Mesenteric fat pad (tissue), 1 donor: Measurements from ENCODE around the gene TMEM229B. TPM values are rescaled to one million over a fixed set of nuclear protein-coding genes. Genes with fewer than 3 reads are reported as not detected.

Experiments
- DNase-seq: peaks from one replicate; pipeline ENCODE4 v3.0.0-alpha.2; 2020; ENCODE audit warnings: low spot score
- long read RNA-seq: library from polyadenylated mRNA; unstranded; transcript quantifications from one replicate; pipeline ENCODE4 v2.0.0, GENCODE V29; 2020
- total RNA-seq: library from RNA; stranded (reverse); fragmentation: NEBNext Ultra II Directional; extraction: Animal tissue kit (Norgen Biotek cat#: 25700); gene quantifications from one replicate; pipeline ENCODE4 v1.2.1, GENCODE V29; 2021
- donor health status: DM: yes; HTN: yes; CAD: no.

TMEM229B gene
- 1.7 TPM for total RNA-seq
- long read RNA-seq, partial matches to known transcripts, result 0 of 1 reads
- long read RNA-seq, other reads (novel, unspliced or antisense), result 1 of 1 reads

GRCh38 chr14:67487937-67488893 lies at the start of gene TMEM229B:
Gene TMEM229B, minus strand, starts transcription at chr14:67488721. Its CDS starts 14,798 bp downstream, at chr14:67473923.
- no peak for DNase-seq

GRCh38 chr14:67537736-67538135 lies 49.2 kb upstream of the TMEM229B start:
- DNase-seq, result no peak

- DNase-seq, result no peak
Observed at GRCh38 chr14:67536087-67536486, 47.6 kb upstream of the TMEM229B start.

DNA sequence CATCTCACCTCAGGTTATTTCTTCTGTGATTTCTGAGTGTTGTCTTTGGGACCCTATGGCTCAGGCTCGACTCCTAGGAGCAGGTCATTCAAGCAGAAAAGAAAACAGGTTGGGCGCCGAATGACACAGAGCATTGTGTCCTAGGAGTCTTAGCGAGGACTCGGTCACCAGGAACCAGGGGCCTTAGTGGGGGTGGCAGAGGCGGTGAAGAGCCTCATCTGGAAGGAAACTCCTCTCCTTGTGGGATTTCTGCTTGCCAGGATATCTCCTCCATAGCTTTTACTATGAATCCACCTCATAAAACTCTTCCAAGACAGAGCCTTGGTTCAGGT lies 45.2 kb upstream of the TMEM229B start:
- DNase-seq, result no peak

GRCh38 chr14:67532998-67533753 lies 44.7 kb upstream of the TMEM229B start, which contains the start of gene PLEKHH1:
Gene PLEKHH1, plus strand, starts transcription at chr14:67533290. Its CDS starts 8,578 bp downstream, at chr14:67541868.
- DNase-seq, result peak; percentile 93

DNA sequence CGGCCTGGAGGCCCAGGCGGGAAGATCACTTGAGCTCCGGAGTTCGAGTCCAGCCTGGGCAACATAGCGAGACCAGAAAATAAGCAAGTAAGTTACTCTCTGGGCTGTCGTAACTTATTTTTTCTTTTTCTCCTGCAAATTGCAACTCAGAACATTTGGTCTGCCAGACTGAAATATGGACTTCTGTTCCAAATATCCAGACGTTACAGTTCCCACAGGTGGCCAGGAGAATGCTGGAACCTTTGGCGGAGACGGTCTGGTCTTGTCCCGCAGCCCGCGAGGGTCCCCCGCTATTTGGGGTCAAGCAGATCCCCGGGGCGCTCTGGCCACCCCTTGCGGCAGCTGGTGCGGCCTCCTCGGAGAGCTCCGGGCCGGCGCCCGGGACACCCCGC lies 44.1 kb upstream of the TMEM229B start:
- DNase-seq, result no peak

- DNase-seq, result no peak
Observed at GRCh38 chr14:67529947-67530935, 41.7 kb upstream of the TMEM229B start.

DNA sequence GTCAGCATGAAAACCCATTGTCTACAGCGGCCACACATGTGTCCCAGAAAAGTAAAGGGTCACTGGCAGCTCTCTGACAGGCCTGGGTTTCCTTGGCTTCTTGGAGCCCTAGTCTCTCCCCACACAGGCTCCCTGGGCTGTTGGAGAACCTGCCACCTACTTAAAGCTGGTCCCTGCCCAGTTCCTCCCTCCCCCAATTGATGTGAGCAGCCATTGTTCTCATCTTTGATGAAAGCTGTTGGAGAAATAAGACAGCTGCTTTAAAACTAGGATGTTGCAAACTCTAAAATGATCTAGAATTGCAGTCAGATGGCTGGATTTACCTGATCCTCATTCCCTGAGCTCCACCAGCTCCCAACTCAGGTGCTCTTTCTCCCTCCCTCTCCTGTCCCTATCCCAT lies 39.8 kb upstream of the TMEM229B start:
- DNase-seq, result no peak

GRCh38 chr14:67527756-67528155 lies 39.2 kb upstream of the TMEM229B start:
- DNase-seq, result no peak

DNA sequence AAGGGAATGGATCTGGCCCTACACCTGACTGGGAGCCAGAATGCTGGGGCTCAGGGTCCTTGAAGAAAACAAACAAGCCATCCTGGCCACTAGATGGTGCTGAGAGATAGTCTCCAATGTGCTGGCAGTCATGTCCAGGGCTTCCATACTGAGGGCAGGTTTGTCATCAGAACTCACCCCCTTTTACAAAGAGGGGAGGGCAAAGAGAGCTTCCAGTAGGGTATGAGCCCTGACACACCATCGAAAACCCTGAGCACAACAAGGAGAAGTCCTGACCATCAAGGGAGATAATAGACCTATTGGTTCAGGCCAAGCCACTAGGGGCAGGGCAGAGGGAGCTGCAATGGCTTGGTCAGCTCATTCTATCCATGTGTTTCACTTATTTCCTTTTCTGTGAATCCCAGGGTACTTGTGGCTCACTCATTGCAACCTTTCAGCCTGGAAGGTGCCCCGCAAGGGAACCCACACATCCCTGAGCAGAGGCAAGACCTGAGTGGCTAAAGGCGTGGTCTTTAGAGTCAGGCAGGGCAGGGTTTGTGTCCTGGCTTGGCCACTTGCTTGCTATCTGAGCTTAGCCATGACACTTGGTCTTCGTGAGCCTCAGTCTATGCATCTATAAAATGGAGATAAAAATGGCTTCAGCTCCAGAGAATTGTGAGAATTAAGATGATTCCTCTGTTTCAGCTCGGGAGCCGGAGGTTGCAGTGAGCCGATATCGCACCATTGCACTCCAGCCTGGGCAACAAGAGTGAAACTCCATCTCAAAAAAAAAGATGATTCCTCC lies 38.3 kb upstream of the TMEM229B start:
- no peak for DNase-seq

- no peak for DNase-seq
Observed at GRCh38 chr14:67526181-67526580, 37.7 kb upstream of the TMEM229B start.

GRCh38 chr14:67525389-67525788 lies 36.9 kb upstream of the TMEM229B start:
- no peak for DNase-seq

DNA sequence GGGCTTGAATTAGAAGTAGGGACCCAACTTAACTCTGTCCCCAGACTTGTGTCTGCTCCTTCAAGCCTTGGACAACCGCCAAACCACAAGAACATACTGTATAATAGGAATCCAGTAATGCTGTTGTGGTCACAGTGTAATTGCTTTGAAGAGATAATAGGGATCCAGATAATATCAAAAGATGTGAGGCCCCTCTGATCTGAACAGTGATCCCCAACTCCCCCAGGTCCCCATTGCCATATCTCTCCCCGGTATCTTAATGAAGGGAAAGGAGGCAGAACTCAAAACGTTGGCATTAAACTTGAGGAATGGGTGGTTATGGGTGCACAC lies 36.1 kb upstream of the TMEM229B start:
- DNase-seq, result no peak

GRCh38 chr14:67523764-67524633 lies 35.5 kb upstream of the TMEM229B start:
- DNase-seq, result no peak

DNA sequence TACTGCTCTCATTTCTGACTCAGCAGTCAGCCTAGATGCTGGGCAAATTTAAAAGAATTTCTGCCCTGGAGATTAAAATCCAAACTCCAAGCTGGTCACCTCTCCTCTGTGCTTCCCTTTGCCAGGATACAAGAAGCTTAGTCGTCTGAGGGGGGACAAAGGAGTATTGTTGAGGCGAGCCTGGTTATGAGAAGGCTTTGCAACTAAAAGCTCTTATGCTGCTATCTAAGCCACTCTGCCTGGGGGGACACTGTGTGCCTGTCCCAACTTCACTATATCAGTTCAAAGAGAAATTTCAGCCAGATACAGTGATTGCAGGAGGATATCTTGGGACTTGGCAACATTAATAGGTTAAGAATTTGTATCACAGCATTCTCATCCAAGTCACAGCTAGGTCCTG lies 33.7 kb upstream of the TMEM229B start:
- no peak for DNase-seq

GRCh38 chr14:67520482-67520881 lies 32.0 kb upstream of the TMEM229B start:
- no peak for DNase-seq

- no peak for DNase-seq
Observed at GRCh38 chr14:67519406-67519805, 30.9 kb upstream of the TMEM229B start.

DNA sequence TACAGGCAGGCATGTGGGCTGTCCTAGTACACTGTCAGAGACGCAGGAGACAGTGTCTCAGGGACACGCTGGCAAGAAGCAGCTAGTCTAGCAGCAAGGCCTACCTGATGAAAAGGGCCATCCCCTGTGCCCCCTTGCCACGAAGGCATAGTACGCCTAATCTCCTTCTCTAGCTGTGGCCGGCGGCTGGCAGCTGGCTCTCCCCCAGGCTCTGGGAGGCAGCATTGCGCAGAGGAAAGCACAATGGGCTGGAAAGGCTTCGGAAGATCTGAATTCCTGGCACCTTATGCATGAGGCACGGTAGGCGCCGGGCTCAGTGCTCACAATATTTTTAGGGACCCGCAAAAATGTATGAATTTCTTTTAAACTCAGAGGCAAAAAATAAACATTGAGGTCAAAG lies 28.6 kb upstream of the TMEM229B start:
- no peak for DNase-seq

DNA sequence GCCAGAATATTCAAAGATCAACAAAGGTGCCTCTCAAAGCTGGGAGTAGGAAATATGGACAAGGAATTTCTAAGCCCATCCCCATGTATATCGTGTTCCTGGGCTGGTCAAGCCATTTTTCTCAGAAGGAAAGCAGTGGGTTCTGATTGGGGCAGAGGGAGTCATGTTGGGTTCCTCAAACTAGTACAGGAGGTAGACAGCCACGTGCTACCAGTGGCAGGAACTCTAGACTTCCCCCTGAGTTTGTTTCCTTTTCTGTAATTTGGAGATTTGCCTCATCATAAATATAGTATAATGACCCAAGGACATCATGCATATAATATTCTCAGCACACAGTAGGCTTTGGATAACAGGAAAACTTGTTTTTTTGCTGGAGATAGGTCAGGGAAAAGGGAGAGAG lies 28.2 kb upstream of the TMEM229B start:
- DNase-seq, result no peak
